ENCODE measurements around the gene HYDIN.

DNA sequence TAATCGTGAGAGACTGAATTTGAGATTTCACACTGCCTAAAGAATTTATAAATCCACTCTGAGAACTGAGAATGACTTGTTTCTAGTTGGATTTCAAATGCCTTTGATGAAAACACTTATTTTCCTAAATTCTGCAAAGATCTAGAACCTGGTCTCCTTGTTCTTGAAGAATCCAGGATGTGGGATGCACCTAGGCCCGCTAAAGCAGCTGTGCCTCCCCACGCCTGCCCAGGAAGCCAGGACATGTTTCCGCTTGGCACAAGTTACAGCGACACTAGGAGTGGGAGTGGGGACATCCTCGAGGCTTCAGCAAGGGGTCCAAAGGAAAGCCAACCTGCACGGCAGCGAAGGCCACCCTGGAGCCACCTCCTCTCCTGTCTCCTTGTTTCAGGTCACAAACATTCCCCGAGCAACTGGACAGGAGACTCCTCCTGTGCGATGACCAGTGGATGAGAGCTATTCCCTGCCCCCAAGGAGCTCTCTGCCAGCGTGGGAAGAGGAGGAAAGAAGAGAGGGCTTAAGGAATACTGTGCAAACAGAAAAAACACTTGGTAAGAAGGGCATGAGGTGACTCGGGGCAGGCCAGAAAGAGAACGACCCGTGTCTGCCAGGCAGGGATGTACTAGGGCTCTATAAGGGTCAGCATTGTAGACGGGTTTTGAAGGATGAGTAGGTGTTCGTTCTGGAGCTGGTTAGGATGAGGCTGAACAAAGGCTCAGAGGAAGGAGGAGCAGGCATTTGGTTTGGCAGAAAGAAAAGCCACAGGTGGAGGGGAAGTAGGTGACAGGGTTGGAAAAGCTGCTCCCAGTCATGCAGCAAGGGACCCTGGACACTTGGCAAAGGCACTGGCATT, 440.7 kb downstream of the HYDIN start:
- TF ChIP-seq, protein P1, sequence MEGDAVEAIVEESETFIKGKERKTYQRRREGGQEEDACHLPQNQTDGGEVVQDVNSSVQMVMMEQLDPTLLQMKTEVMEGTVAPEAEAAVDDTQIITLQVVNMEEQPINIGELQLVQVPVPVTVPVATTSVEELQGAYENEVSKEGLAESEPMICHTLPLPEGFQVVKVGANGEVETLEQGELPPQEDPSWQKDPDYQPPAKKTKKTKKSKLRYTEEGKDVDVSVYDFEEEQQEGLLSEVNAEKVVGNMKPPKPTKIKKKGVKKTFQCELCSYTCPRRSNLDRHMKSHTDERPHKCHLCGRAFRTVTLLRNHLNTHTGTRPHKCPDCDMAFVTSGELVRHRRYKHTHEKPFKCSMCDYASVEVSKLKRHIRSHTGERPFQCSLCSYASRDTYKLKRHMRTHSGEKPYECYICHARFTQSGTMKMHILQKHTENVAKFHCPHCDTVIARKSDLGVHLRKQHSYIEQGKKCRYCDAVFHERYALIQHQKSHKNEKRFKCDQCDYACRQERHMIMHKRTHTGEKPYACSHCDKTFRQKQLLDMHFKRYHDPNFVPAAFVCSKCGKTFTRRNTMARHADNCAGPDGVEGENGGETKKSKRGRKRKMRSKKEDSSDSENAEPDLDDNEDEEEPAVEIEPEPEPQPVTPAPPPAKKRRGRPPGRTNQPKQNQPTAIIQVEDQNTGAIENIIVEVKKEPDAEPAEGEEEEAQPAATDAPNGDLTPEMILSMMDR (conservative IDR thresholded peaks at IDR 0.05 in 1 of 2, IDR thresholded peaks at IDR 0.05 in 1 of 2; ENCODE audit: low read depth in 1 of 2, low read length in 2 of 2) = no peak
- no peak for TF ChIP-seq EZH2 (IDR thresholded peaks at IDR 0.05; ENCODE audit: low read length, missing control alignments)

Data from fibroblast of lung (primary cell).